LHCN-M2 (cell line): ENCODE results near the gene IRS1. TPM values are rescaled to one million over a fixed set of nuclear protein-coding genes. Genes with fewer than 3 reads are reported as not detected.
A peak's percentile ranks its signal among the peaks of the same experiment; 100 is the strongest.

ENCODE experiments used
- DNase-seq: peaks from one replicate; pipeline ENCODE4 v3.0.0-alpha.2; 2012; ENCODE audit warnings: low read depth
- total RNA-seq: library from RNA; depleted of rRNA; stranded (reverse); fragments of >200 nt; gene quantifications from 2 replicates; pipeline ENCODE4 v1.2.3, GENCODE V29; 2014

IRS1 gene
- total RNA-seq, 1 experiment from 2014 or later: 28.5 TPM

GRCh38 chr2:226725126-226725860, 74.3 kb downstream of the IRS1 start:
- no peak for DNase-seq

- DNase-seq: no peak
These were observed 78.1 kb downstream of the IRS1 start for GRCh38 chr2:226721541-226721940.

- DNase-seq: no peak
These were observed 78.7 kb downstream of the IRS1 start for GRCh38 chr2:226720948-226721347.

GRCh38 chr2:226717719-226718118, 81.9 kb downstream of the IRS1 start:
- DNase-seq: no peak

GRCh38 chr2:226716126-226716525, 83.5 kb downstream of the IRS1 start:
- DNase-seq: no peak

- no peak for DNase-seq
These were observed 84.2 kb downstream of the IRS1 start for GRCh38 chr2:226715347-226715990.

- DNase-seq: no peak
These were observed 86.7 kb downstream of the IRS1 start for GRCh38 chr2:226712941-226713340.

- no peak for DNase-seq
These were observed 87.9 kb downstream of the IRS1 start for GRCh38 chr2:226711606-226712296.

- DNase-seq: peak; percentile 10
These were observed 92.1 kb downstream of the IRS1 start for GRCh38 chr2:226707499-226707898.

GRCh38 chr2:226705965-226706364, 93.7 kb downstream of the IRS1 start:
- DNase-seq: no peak

GRCh38 chr2:226705133-226705886, 94.3 kb downstream of the IRS1 start:
- DNase-seq: peak; percentile 64

GRCh38 chr2:226703514-226703913, 96.1 kb downstream of the IRS1 start:
- peak; percentile 15 for DNase-seq

- no peak for DNase-seq
These were observed 97.2 kb downstream of the IRS1 start for GRCh38 chr2:226702376-226702775.

- DNase-seq: peak; percentile 96
These were observed 98.6 kb downstream of the IRS1 start for GRCh38 chr2:226701052-226701451.

- peak; percentile 69 for DNase-seq
These were observed 100.3 kb downstream of the IRS1 start for GRCh38 chr2:226699321-226699720.

- no peak for DNase-seq
These were observed 100.9 kb downstream of the IRS1 start for GRCh38 chr2:226698671-226699070.

- DNase-seq: no peak
These were observed 104.9 kb downstream of the IRS1 start for GRCh38 chr2:226694586-226695284.

GRCh38 chr2:226694149-226694548, 105.5 kb downstream of the IRS1 start:
- DNase-seq: no peak

GRCh38 chr2:226693521-226693920, 106.1 kb downstream of the IRS1 start:
- DNase-seq: no peak

- no peak for DNase-seq
These were observed 107.0 kb downstream of the IRS1 start for GRCh38 chr2:226692521-226693126.

GRCh38 chr2:226691255-226691654, 108.4 kb downstream of the IRS1 start:
- DNase-seq: peak; percentile 77
